Testis (tissue), 3 donors: ENCODE results near the gene AFG1L. TPM values are rescaled to one million over a fixed set of nuclear protein-coding genes. Genes with fewer than 3 reads are reported as not detected.

Source experiments
- DNase-seq: peaks from one replicate; pipeline ENCODE4 v3.0.0-alpha.2; 2019
- H3K27ac ChIP-seq, 2 donors: fragments of 200-600 bp; sonication (generic); one replicate each; pipeline ENCODE4 v1.5.1; 2019
- H3K27me3 ChIP-seq: fragments of 200-600 bp; sonication (generic); one replicate; pipeline ENCODE4 v1.5.1; 2019
- H3K36me3 ChIP-seq: fragments of 200-600 bp; sonication (generic); one replicate; pipeline ENCODE4 v1.5.1; 2017; ENCODE audit warnings: low read depth; ENCODE audit errors: missing control alignments
- H3K4me1 ChIP-seq: fragments of 200-600 bp; sonication (generic); one replicate; pipeline ENCODE4 v1.5.1; 2019
- H3K4me3 ChIP-seq, 2 donors: fragments of 200-600 bp; sonication (generic); one replicate each; pipeline ENCODE4 v1.5.1; 2017 to 2019
- H3K9me3 ChIP-seq: fragments of 200-600 bp; sonication (generic); one replicate; pipeline ENCODE4 v1.5.1; 2017
- POLR2A ChIP-seq: fragments of 450-650 bp; IDR thresholded peaks from one replicate; pipeline ENCODE4 v1.6.1; 2017; ENCODE audit warnings: antibody characterized with exemption, mild to moderate bottlenecking, moderate library complexity
- WGBS, 2 donors: methylation state at CpG; one replicate each; pipeline ENCODE4 v1.1.5; 2018; 5-methylcytosine and 5-hydroxymethylcytosine counted together
- intact Hi-C: fragments of 100-400 bp; cut with DNase I; formaldehyde crosslinking; loops from one replicate; pipeline ENCODE4 v1.15.1; 2023; ENCODE audit warnings: low total_unique reads
- polyA plus RNA-seq: library from polyadenylated mRNA; stranded (reverse); fragments of 350-450 nt; fragmentation: Illumina TruSeq; extraction: RNeasy Lipid Tissue Mini Kit (QIAGEN cat#74804); gene quantifications from one replicate; pipeline ENCODE4 v1.2.3, GENCODE V29; 2014; ENCODE audit warnings: low read depth, low replicate concordance; ENCODE audit not compliant: insufficient read depth
- total RNA-seq, 2 donors: library from RNA; depleted of rRNA; stranded (reverse); fragments of >200 nt; gene quantifications; one replicate each; pipeline ENCODE4 v1.2.3, GENCODE V29; 2016
- TF ChIP-seq, protein P1 (sequence below), 3 experiments: fragments of 450-650 bp in 2 of 3; fragments of 200-600 bp in 1 of 3; sonication (generic) in 1 of 3; IDR thresholded peaks; one replicate each; pipeline ENCODE4 v1.5.1; 2016 to 2019; ENCODE audit warnings: antibody characterized with exemption in 3 of 3, mild to moderate bottlenecking in 2 of 3, moderate library complexity in 1 of 3

The AFG1L gene
- total and polyA plus RNA-seq, 3 donors from 2014 or later: 9.2 to 43.0 (median 11.7) TPM

DNA sequence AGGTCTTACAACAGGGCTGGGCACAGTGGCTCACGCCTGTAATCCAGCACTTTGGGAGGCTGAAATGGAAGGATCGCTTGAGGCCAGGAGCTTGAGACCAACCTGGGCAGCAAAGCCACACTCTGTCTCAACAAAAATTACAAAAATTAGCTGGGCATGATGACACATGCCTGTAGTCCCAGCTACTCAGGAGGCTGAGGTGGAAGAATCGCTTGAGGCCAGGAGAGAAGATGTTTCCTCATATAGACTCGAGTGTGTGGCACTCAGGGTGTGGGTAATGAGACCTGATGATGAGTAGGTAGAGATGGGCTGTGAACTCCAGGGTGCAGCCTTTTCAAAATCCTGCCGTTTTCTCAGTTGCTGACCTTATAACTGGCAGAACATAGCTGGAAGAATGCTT lies 140.5 kb downstream of the AFG1L start:
- Histone ChIP-seq H3K4me1 (no peaks in the 10 kb centered on the region), H3K27me3 (no peaks in the 10 kb centered on the region), H3K4me3 (no peak overlapping the region), H3K9me3 (no peaks in the 10 kb centered on the region), H3K27ac (no peak overlapping the region), H3K36me3 (no peaks in the 10 kb centered on the region)
- DNase-seq: no peak
- intact Hi-C loops: no loop called here
- 90% methylated on average over 5 of the region's 5 CpGs for WGBS, 2 donors
- no peak for TF ChIP-seq POLR2A
- TF ChIP-seq, protein P1, sequence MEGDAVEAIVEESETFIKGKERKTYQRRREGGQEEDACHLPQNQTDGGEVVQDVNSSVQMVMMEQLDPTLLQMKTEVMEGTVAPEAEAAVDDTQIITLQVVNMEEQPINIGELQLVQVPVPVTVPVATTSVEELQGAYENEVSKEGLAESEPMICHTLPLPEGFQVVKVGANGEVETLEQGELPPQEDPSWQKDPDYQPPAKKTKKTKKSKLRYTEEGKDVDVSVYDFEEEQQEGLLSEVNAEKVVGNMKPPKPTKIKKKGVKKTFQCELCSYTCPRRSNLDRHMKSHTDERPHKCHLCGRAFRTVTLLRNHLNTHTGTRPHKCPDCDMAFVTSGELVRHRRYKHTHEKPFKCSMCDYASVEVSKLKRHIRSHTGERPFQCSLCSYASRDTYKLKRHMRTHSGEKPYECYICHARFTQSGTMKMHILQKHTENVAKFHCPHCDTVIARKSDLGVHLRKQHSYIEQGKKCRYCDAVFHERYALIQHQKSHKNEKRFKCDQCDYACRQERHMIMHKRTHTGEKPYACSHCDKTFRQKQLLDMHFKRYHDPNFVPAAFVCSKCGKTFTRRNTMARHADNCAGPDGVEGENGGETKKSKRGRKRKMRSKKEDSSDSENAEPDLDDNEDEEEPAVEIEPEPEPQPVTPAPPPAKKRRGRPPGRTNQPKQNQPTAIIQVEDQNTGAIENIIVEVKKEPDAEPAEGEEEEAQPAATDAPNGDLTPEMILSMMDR (IDR thresholded peaks at IDR 0.05): no peak

DNA sequence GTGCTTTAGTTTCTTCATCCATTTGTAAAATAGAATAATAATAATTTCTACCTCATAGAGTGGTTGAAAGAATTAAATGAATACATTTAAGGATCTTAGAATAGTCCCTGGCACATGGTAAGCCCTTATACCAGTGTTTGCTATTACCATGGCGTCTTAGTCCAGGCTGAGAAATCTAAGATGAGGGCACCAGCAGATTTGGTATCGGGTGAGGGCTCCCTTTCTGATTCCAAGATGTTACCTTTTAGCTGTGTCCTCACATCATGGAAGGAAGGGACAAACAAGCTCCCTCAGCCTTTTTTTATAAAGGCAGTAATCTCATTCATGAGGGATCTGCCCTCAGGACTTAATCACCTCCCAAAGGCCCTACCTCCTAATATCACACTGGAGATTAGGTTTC lies 141.9 kb downstream of the AFG1L start:
- H3K9me3 ChIP-seq: no peaks in the 10 kb centered on the region
- H3K4me1 ChIP-seq: no peaks in the 10 kb centered on the region
- intact Hi-C loops: no loop called here
- no peak for DNase-seq
- H3K27me3 ChIP-seq: no peaks in the 10 kb centered on the region
- WGBS, 2 donors: 94 to 97% methylated on average over 2 of the region's 2 CpGs
- H3K27ac ChIP-seq: no peak overlapping the region
- TF ChIP-seq POLR2A: no peak
- TF ChIP-seq, protein P1 (IDR thresholded peaks at IDR 0.05): no peak
- no peak overlapping the region for H3K4me3 ChIP-seq
- no peaks in the 10 kb centered on the region for H3K36me3 ChIP-seq

DNA sequence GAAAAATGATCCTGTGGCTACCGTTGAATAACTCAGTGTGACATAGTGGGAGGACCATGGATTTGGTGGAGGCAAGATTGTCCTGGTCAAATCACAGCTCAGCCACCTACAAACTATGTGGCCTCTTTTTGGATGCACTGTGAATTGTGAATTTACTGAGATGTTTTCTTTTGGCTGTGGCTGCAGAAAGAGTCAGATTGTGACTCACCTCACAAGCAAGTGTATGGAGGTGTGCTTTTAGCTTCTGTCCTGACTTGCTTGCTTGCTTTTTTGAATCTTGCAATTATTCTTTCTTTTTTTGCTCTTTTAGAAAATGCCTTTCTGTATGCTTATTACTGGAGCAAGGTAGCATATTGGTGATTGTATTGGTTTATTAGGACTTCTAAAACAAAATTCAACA lies 143.0 kb downstream of the AFG1L start:
- Histone ChIP-seq H3K27ac (no peak overlapping the region), H3K4me1 (no peaks in the 10 kb centered on the region), H3K27me3 (no peaks in the 10 kb centered on the region), H3K36me3 (no peaks in the 10 kb centered on the region), H3K9me3 (no peaks in the 10 kb centered on the region), H3K4me3 (no peak overlapping the region)
- intact Hi-C loops: no loop called here
- WGBS, 2 donors: 93 to 100% methylated on average over 1 of the region's 1 CpG
- no peak for DNase-seq
- no peak for TF ChIP-seq POLR2A
- TF ChIP-seq, protein P1 (IDR thresholded peaks at IDR 0.05): no peak

DNA sequence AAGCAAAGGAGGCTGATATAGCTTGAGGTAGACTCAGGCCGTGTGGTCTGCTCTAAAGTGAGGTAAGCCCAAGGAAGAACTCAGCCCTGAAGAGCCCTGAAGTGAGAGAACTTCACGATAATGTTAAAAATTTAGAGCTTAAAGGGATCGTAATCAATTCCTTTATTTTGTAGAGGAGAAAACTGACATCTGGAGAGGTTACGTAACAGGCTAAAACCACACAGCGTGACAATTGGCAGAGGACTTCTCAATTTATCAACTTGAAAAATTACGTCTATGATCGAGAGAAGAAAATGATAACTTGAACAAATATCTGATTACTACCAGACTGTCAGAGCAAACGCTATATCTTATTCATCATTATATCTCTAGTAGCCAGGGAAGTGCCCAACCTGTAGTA lies 144.1 kb downstream of the AFG1L start:
- Histone ChIP-seq H3K9me3 (no peaks in the 10 kb centered on the region), H3K4me1 (no peaks in the 10 kb centered on the region), H3K36me3 (no peaks in the 10 kb centered on the region), H3K27ac (no peak overlapping the region), H3K4me3 (no peak overlapping the region), H3K27me3 (no peaks in the 10 kb centered on the region)
- intact Hi-C loops: no loop called here
- DNase-seq: no peak
- TF ChIP-seq POLR2A: no peak
- TF ChIP-seq, protein P1 (IDR thresholded peaks at IDR 0.05): no peak
- WGBS, 2 donors: 85 to 87% methylated on average over 8 of the region's 8 CpGs

DNA sequence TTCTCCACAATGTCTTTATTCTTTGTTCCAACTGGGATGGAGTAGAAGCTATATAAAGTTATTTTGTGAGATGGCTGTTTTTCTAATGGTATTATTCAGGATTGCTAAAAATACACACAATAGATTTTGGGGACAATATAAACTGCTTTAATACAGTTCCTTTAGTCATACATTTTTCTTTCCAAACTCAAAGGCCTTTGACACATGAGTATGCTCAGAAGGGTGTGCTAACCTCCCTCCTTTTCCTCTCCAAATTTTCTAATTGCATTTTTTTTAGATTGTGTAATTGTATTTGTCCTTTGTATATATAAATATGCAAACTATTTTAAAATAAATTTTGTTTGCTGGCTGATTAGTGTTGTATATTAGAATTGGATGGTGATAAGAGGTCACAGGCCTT lies 146.3 kb downstream of the AFG1L start:
- no peaks in the 10 kb centered on the region for H3K4me1 ChIP-seq
- no peaks in the 10 kb centered on the region for H3K9me3 ChIP-seq
- intact Hi-C loops: no loop called here
- TF ChIP-seq, protein P1 (IDR thresholded peaks at IDR 0.05): no peak
- TF ChIP-seq POLR2A: no peak
- H3K27ac ChIP-seq: no peak overlapping the region
- no peaks in the 10 kb centered on the region for H3K36me3 ChIP-seq
- DNase-seq: no peak
- no peak overlapping the region for H3K4me3 ChIP-seq
- H3K27me3 ChIP-seq: no peaks in the 10 kb centered on the region
